ENCODE measurements around the gene CNTN6. TPM values are rescaled to one million over a fixed set of nuclear protein-coding genes. Genes with fewer than 3 reads are reported as not detected.

CNTN6 gene
- polyA plus RNA-seq, 2 of the 4 experiments (the other 2 are of a cell fraction): not detected

- no peak overlapping the region for H3K4me3 ChIP-seq
- WGBS (ENCODE audit: missing lambda C conversion rate): 6% methylated on average over 1 of the region's 1 CpG
- FAIRE-seq (no peak), ATAC-seq (no peak), DNase-seq (ENCODE audit: low read depth in 1 of 2, low spot score in 1 of 2) (no peak)
- no peaks in the 10 kb centered on the region for H3K9me3 ChIP-seq
- H3K4me1 ChIP-seq: no peaks in the 10 kb centered on the region
- POLR2A ChIA-PET: no interaction called here
- CTCF ChIA-PET: interaction anchor here (0.5 kb wide), 1 partner anchor 122 kb away, joined by 3 read pairs; no protein-coding TSS in a partner anchor
- no peak overlapping the region for H3K27ac ChIP-seq
- TF ChIP-seq NPAS2 (CRISPR knock-in tag; IDR thresholded peaks at IDR 0.05; ENCODE audit: borderline replicate concordance) (no peak), ELK1 (IDR thresholded peaks at IDR 0.05; ENCODE audit: low read depth, low read length) (no peak), RCOR1 (IDR thresholded peaks at IDR 0.05; ENCODE audit: low read depth, low read length) (no peak), TFCP2L1 (CRISPR knock-in tag; IDR thresholded peaks at IDR 0.05) (no peak), POLR2AphosphoS2 (conservative IDR thresholded peaks at IDR 0.05; ENCODE audit: low read length) (no peak), RNF2 (IDR thresholded peaks at IDR 0.05; ENCODE audit: borderline replicate concordance, low read depth) (no peak), GATA3 (IDR thresholded peaks at IDR 0.05; ENCODE audit: borderline replicate concordance) (no peak), CTCF (IDR thresholded peaks at IDR 0.05) (no peak), RARB (CRISPR knock-in tag; IDR thresholded peaks at IDR 0.05) (no peak), ATOH8 (CRISPR knock-in tag; IDR thresholded peaks at IDR 0.05; ENCODE audit: low read depth) (no peak), HOXA7 (CRISPR knock-in tag; IDR thresholded peaks at IDR 0.05) (no peak), ESRRA (IDR thresholded peaks at IDR 0.05; ENCODE audit: borderline replicate concordance, low read length) (no peak), RFX5 (IDR thresholded peaks at IDR 0.05) (no peak), MYC (IDR thresholded peaks at IDR 0.05; ENCODE audit: borderline replicate concordance, low read length) (no peak), HDAC2 (IDR thresholded peaks at IDR 0.05) (no peak), KDM5A (IDR thresholded peaks at IDR 0.05) (no peak), HOXB13 (CRISPR knock-in tag; IDR thresholded peaks at IDR 0.05; ENCODE audit: low read depth) (no peak), FOSL2 (IDR thresholded peaks at IDR 0.05) (no peak), FOSL2 (CRISPR knock-in tag; IDR thresholded peaks at IDR 0.05) (no peak), RAD21 (conservative IDR thresholded peaks at IDR 0.05 in 1 of 2, IDR thresholded peaks at IDR 0.05 in 1 of 2) (no peak), SREBF2 (IDR thresholded peaks at IDR 0.05) (no peak)
- no peak overlapping the region for H3K4me2 ChIP-seq
Observed at GRCh38 chr3:1139071-1139470, 46.2 kb downstream of the CNTN6 start.

GRCh38 chr3:1147326-1147725 lies 54.5 kb downstream of the CNTN6 start:
- ChIA-PET CTCF (no interaction called here), POLR2A (no interaction called here)
- H3K27ac ChIP-seq: no peak overlapping the region
- H3K9me3 ChIP-seq: 0 out of 3 replicates have a peak, but pooled peaks cover 5% of the 10 kb centered on the region
- H3K4me2 ChIP-seq: no peak overlapping the region
- FAIRE-seq (no peak), ATAC-seq (no peak), DNase-seq (ENCODE audit: low read depth in 1 of 2, low spot score in 1 of 2) (no peak)
- no peaks in the 10 kb centered on the region for H3K4me1 ChIP-seq
- WGBS (ENCODE audit: missing lambda C conversion rate): 0% methylated on average over 1 of the region's 1 CpG
- no peak for TF ChIP-seq MAFK (IDR thresholded peaks at IDR 0.05; ENCODE audit: partially characterized antibody)
- no peak for TF ChIP-seq ELK1 (IDR thresholded peaks at IDR 0.05; ENCODE audit: low read depth, low read length)
- TF ChIP-seq, protein P1, sequence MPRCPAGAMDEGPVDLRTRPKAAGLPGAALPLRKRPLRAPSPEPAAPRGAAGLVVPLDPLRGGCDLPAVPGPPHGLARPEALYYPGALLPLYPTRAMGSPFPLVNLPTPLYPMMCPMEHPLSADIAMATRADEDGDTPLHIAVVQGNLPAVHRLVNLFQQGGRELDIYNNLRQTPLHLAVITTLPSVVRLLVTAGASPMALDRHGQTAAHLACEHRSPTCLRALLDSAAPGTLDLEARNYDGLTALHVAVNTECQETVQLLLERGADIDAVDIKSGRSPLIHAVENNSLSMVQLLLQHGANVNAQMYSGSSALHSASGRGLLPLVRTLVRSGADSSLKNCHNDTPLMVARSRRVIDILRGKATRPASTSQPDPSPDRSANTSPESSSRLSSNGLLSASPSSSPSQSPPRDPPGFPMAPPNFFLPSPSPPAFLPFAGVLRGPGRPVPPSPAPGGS (IDR thresholded peaks at IDR 0.05): no peak
- no peak for TF ChIP-seq TP53 (CRISPR knock-in tag; IDR thresholded peaks at IDR 0.05)
- TF ChIP-seq EHF (CRISPR knock-in tag; IDR thresholded peaks at IDR 0.05): no peak
- no peak overlapping the region for H3K4me3 ChIP-seq
